Measurements from ENCODE around the gene AHSP.
"Not testable (repeated sequence)": the region's sequence is repeated elsewhere in the genome, so short reads cannot be mapped to it uniquely, and the experiment has no call there.

The AHSP gene

GRCh38 chr16:31501226-31501965 is 26.3 kb upstream of the AHSP start:
- no peak for DNase-seq (ENCODE audit: low spot score)

- no peak for DNase-seq (ENCODE audit: low spot score)
These were observed 25.7 kb upstream of the AHSP start for GRCh38 chr16:31501966-31502348.

DNA sequence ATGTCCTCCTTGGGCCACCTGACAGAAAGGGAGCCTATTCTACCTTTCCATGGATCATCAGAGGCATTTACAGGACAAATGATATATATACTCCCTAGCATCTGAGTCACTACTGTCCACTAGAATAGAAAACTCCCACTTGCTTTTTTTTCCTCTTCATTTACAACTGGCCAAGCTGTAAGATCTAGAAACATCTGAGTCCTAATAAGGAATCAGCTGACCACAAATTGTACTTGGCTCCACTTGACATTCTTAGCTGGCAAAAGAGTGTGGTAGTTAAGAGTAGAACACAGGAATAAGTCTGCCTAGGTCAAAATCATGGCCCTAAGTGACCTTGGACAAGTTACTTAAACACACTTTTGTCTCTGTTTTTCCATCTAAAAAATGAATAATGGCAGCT is 24.7 kb upstream of the AHSP start:
- no peak for DNase-seq (ENCODE audit: low spot score)

DNA sequence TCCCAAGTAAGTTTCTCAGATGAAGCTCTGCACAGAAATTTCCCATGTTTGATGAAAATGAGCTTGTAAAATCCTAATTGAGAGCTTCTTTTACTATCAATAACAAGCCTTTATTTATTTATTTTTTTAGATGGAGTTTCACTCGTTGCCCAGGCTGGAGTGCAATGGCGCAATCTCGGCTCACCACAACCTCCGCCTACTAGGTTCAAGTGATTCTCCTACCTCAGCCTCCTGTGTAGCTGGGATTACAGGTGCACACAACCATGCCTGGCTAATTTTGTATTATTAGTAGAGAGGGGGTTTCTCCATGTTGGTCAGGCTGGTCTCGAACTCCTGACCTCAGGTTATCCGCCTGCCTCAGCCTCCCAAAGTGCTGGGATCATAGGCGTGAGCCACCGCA is 24.1 kb upstream of the AHSP start:
- DNase-seq (ENCODE audit: low spot score) = not testable (repeated sequence)

- no peak for DNase-seq (ENCODE audit: low spot score)
These were observed 23.5 kb upstream of the AHSP start for GRCh38 chr16:31504159-31504558.

GRCh38 chr16:31505483-31505882 is 22.2 kb upstream of the AHSP start:
- no peak for DNase-seq (ENCODE audit: low spot score)

DNA sequence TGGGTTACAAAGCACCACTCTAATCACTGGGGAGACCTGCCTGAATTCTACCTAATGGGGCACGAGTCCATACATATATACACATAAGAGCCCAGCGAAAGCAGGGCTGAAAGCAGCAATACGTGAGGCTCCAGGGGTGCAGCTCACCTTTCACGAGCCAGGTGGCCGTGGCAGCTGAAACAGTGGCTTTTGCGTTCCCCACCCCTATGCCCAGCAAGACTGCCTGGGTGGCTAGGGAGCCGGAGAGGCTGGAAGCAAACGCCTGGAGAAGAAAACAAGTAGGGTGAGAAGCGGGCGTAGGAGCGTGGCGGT is 20.1 kb upstream of the AHSP start:
- no peak for DNase-seq (ENCODE audit: low spot score)

- DNase-seq (ENCODE audit: low spot score) = peak; percentile 70
These were observed 19.6 kb upstream of the AHSP start, which contains the start of gene RUSF1 for GRCh38 chr16:31507929-31508705. Gene RUSF1 (minus strand): TSS chr16:31508391. CDS start chr16:31508373, 18 bp downstream.

DNA sequence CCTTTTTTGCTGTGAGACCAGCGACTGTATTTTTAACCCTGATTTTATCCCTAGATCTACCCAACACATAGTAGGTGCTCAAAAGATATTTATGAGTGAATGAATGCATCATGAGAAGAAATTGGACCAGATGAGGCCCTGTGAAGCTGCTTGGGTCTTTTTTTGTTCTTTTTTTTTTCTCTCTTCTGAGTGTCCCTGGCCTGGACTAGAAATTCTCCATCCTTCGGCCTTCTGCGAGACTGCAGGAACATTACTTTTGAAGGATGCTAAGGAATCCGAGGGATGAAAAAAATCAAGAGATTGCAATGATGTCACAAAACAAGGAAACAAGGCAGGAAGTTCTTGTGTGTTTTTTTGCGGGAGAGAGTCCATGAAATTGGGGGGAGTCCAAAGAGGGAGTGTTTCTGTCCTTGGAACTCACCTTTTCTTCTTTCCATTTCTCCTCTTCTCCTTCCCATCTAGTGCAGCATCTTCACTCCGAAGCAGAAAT is 18.9 kb upstream of the AHSP start:
- no peak for DNase-seq (ENCODE audit: low spot score)

GRCh38 chr16:31513126-31513525 is 14.6 kb upstream of the AHSP start:
- DNase-seq (ENCODE audit: low spot score) = no peak

GRCh38 chr16:31513884-31514283 is 13.8 kb upstream of the AHSP start:
- DNase-seq (ENCODE audit: low spot score) = no peak

- DNase-seq (ENCODE audit: low spot score) = no peak
These were observed 9.8 kb upstream of the AHSP start for GRCh38 chr16:31517800-31518402.

DNA sequence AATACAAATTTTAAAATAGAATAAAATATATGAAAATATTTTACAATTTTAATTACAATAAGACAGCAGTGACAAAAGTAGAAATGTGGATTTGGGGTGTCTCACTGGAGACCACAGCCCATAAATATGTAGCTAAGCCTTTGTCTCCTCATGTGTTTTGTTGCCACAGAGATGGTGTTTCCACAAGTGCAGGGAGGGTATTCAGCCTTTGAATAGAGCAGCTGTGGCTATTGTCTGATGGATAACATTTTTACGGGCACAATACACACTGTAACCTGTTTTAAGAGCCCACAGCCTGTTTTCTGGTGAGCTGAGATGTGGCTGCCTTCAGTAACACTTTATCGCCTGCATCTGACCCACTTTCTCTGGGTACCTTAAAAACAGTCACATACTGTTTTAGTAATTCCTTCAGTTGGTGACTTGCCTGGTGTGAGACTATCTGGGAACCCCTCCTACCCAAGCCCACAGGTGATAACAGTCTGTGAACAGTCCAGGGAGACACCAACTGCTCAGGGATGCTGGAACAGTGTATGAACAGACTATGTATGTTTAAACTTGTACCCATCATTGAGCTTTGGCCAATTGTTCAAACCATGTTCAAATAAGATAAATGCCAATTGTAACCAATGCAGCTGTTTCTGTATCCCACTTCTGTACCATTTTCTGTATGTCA is 7.8 kb upstream of the AHSP start:
- no peak for DNase-seq (ENCODE audit: low spot score)

DNA sequence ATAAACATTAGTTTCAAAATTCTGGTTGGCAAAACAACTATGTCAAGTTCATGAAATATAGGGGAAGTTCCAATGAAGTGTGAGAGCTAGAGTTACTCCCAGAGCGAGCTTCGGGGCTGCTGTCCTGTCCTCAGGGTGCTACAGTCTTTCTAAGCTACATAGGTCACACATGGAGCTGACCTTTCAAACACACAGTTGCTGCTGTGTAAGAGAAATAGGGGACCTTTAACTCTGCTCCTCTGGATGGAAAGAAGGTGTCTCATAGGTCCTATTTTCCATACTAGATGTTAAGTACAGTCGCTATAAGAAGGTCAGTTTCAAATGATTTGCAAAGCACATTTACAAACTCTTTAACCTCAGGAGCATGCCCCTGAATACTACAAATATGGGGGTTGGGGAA is 6.3 kb upstream of the AHSP start:
- no peak for DNase-seq (ENCODE audit: low spot score)

GRCh38 chr16:31522071-31522470 is 5.6 kb upstream of the AHSP start:
- no peak for DNase-seq (ENCODE audit: low spot score)

- DNase-seq (ENCODE audit: low spot score) = not testable (repeated sequence)
These were observed 3.9 kb upstream of the AHSP start for GRCh38 chr16:31523768-31524167.

DNA sequence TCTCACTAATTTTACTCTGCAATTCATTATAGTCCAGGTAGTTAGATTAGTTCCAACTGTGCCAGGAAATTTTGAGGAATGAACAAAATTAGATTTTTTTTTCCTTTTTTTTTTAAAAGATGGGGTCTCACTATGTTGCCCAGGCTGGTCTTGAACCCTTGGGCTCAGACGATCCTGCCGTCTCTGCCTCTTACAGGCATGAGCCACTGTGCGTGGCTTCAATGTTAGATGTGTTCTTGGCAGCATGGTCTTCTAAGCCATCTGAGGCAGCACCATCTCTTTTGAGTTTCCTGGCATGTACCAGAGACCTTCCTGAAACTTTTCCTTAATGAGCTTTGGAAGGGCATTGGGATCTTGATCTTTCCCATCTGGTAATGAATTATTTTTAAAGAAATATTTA is 2.6 kb upstream of the AHSP start:
- no peak for DNase-seq (ENCODE audit: low spot score)

GRCh38 chr16:31528523-31529107 is 915 bp downstream of the AHSP start:
- DNase-seq (ENCODE audit: low spot score) = no peak

GRCh38 chr16:31529108-31529936 is 1.6 kb downstream of the AHSP start:
- no peak for DNase-seq (ENCODE audit: low spot score)

DNA sequence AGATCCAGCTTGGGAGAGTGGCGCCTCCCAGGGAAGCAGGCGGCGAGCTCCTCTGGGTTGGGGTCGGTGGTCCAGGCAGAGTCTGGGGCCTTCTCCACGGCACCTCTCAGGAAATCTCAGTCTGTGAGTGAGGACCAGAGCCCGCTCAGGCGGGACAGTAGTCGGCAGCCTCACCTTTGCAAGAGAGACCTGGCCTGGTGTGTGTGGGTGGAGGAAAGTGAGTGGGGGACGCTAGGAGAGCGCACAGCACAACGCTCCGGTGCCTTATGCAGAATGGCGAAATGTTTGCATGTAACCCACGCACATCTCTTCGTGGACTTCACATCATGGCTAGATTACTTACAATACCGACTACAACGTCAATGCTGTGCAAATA is 2.2 kb downstream of the AHSP start:
- no peak for DNase-seq (ENCODE audit: low spot score)

DNA sequence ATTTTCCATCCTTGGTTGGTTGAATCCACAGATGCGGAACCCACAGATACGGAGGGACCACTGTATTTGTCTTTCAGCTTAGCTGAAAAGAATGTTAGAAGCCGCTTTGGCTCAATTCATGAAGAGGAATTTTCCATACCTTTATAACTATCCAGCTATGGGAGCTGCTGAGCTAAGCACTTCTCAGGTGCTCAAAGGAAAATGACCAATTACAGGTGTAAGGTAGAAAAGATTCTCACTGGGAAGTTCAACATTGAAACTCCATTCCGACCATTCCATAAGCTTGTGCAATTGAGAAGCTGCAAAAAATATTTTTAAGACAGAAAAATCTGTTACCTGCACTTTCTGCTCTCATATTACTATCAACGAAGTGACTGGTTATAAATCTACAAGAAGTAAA is 2.7 kb downstream of the AHSP start:
- DNase-seq (ENCODE audit: low spot score) = no peak

All from COLO829 (cell line).